Nephron progenitor cell (in vitro differentiated cells): ENCODE data around the gene F7.

Experiments used
- DNase-seq: peaks from one replicate; pipeline ENCODE4 v3.0.0; 2021
- H3K27ac Mint-ChIP-seq: 2 replicates; pipeline ENCODE4 v1.8.0; 2021; ENCODE audit warnings: mild to moderate bottlenecking, moderate library complexity, mixed read lengths
- H3K27me3 Mint-ChIP-seq: 2 replicates; pipeline ENCODE4 v1.8.0; 2021; ENCODE audit warnings: mild to moderate bottlenecking, low read depth, mixed read lengths; ENCODE audit not compliant: poor library complexity
- H3K36me3 Mint-ChIP-seq: 2 replicates; pipeline ENCODE4 v1.8.0; 2021; ENCODE audit warnings: low read depth, mixed read lengths
- H3K4me1 Mint-ChIP-seq: 2 replicates; pipeline ENCODE4 v1.8.0; 2021; ENCODE audit warnings: mixed read lengths
- H3K4me3 Mint-ChIP-seq: 2 replicates; pipeline ENCODE4 v1.8.0; 2021; ENCODE audit warnings: mild to moderate bottlenecking, moderate library complexity, mixed read lengths
- H3K9me3 Mint-ChIP-seq: 2 replicates; pipeline ENCODE4 v1.8.0; 2021; ENCODE audit warnings: mild to moderate bottlenecking, moderate library complexity, mixed read lengths
- CTCF ChIP-seq: fragments of 200-600 bp; sonication (generic); IDR thresholded peaks from 2 replicates; pipeline ENCODE4 v1.5.0; 2021; ENCODE audit warnings: antibody characterized with exemption

Gene F7

GRCh38 chr13:113125506-113126264, 20.1 kb downstream of the F7 start:
- DNase-seq: no peak
- Mint-ChIP-seq H3K4me3 (no peak overlapping the region), H3K4me1 (peaks cover 31% of the 10 kb centered on the region), H3K27ac (no peak overlapping the region), H3K27me3 (peaks cover 28% of the 10 kb centered on the region), H3K36me3 (peaks cover 5% of the 10 kb centered on the region), H3K9me3 (peaks cover 5% of the 10 kb centered on the region)
- TF ChIP-seq CTCF: no peak

GRCh38 chr13:113126265-113127150, 20.9 kb downstream of the F7 start:
- Mint-ChIP-seq H3K36me3 (peaks cover 5% of the 10 kb centered on the region), H3K27me3 (peaks cover 29% of the 10 kb centered on the region), H3K4me1 (peaks cover 30% of the 10 kb centered on the region), H3K27ac (no peak overlapping the region), H3K4me3 (no peak overlapping the region), H3K9me3 (peaks cover 5% of the 10 kb centered on the region)
- no peak for DNase-seq
- no peak for TF ChIP-seq CTCF

- Mint-ChIP-seq H3K27ac (no peak overlapping the region), H3K4me1 (peaks cover 7% of the 10 kb centered on the region), H3K4me3 (no peak overlapping the region), H3K27me3 (peaks cover 33% of the 10 kb centered on the region), H3K9me3 (peaks cover 11% of the 10 kb centered on the region), H3K36me3 (peaks cover 5% of the 10 kb centered on the region)
- DNase-seq: no peak
- no peak for TF ChIP-seq CTCF
These were observed 23.9 kb downstream of the F7 start for GRCh38 chr13:113129480-113129879.

- Mint-ChIP-seq H3K36me3 (peaks cover 5% of the 10 kb centered on the region), H3K9me3 (peaks cover 11% of the 10 kb centered on the region), H3K4me1 (peaks cover 7% of the 10 kb centered on the region), H3K27me3 (peaks cover 33% of the 10 kb centered on the region), H3K4me3 (no peak overlapping the region), H3K27ac (no peak overlapping the region)
- no peak for TF ChIP-seq CTCF
- DNase-seq: no peak
These were observed 24.5 kb downstream of the F7 start for GRCh38 chr13:113129921-113130750.

- no peak overlapping the region for H3K4me3 Mint-ChIP-seq
- H3K27me3 Mint-ChIP-seq: peaks cover 32% of the 10 kb centered on the region
- peaks cover 11% of the 10 kb centered on the region for H3K4me1 Mint-ChIP-seq
- no peaks in the 10 kb centered on the region for H3K36me3 Mint-ChIP-seq
- H3K9me3 Mint-ChIP-seq: peaks cover 6% of the 10 kb centered on the region
- H3K27ac Mint-ChIP-seq: no peak overlapping the region
- no peak for DNase-seq
- no peak for TF ChIP-seq CTCF
These were observed 29.7 kb downstream of the F7 start for GRCh38 chr13:113135281-113135760.
